Measurements from ENCODE around the gene FKBP6.
"Not testable (repeated sequence)": the region's sequence is repeated elsewhere in the genome, so short reads cannot be mapped to it uniquely, and the experiment has no call there.

The FKBP6 gene

GRCh38 chr7:73360590-73360989 lies 32.6 kb downstream of the FKBP6 start:
- peak; percentile 92 for TF ChIP-seq ZNF146 (tag by site-specific recombination; IDR thresholded peaks at IDR 0.05)
- POLR2A ChIA-PET: not testable (repeated sequence)
- CTCF ChIA-PET: interaction anchor here (0.5 to 0.7 kb wide), 2 partner anchors 16 to 19 kb away, joined by 3 read pairs; no protein-coding TSS in a partner anchor

GRCh38 chr7:73363225-73364005 lies 35.5 kb downstream of the FKBP6 start:
- TF ChIP-seq ZNF830 (tag by site-specific recombination; IDR thresholded peaks at IDR 0.05; ENCODE audit: low read depth) (no peak), ZNF202 (tag by site-specific recombination; IDR thresholded peaks at IDR 0.05; ENCODE audit: borderline replicate concordance) (no peak), ZNF561 (tag by site-specific recombination; IDR thresholded peaks at IDR 0.05; ENCODE audit: borderline replicate concordance) (no peak), MEIS1 (CRISPR knock-in tag; IDR thresholded peaks at IDR 0.05; ENCODE audit: borderline replicate concordance) (no peak), ZFHX2 (tag by site-specific recombination; conservative IDR thresholded peaks at IDR 0.05) (no peak), ZNF146 (tag by site-specific recombination; IDR thresholded peaks at IDR 0.05) (no peak), ZNF184 (tag by site-specific recombination; IDR thresholded peaks at IDR 0.05) (no peak), AEBP2 (tag by site-specific recombination; IDR thresholded peaks at IDR 0.05; ENCODE audit: borderline replicate concordance) (no peak), SALL2 (tag by site-specific recombination; IDR thresholded peaks at IDR 0.05; ENCODE audit: borderline replicate concordance) (no peak), ZNF670 (tag by site-specific recombination; IDR thresholded peaks at IDR 0.05; ENCODE audit: low read depth) (no peak), ZNF785 (tag by site-specific recombination; IDR thresholded peaks at IDR 0.05) (no peak), ZBTB20 (tag by site-specific recombination; IDR thresholded peaks at IDR 0.05) (no peak), ZNF692 (tag by site-specific recombination; IDR thresholded peaks at IDR 0.05) (no peak), ZNF629 (tag by site-specific recombination; IDR thresholded peaks at IDR 0.05) (no peak), PRDM2 (tag by site-specific recombination; IDR thresholded peaks at IDR 0.05; ENCODE audit: borderline replicate concordance) (no peak), ZNF274 (IDR thresholded peaks at IDR 0.05; ENCODE audit: low read length) (no peak), ZNF274 (tag by site-specific recombination; IDR thresholded peaks at IDR 0.05; ENCODE audit: borderline replicate concordance) (no peak), ZNF704 (tag by site-specific recombination; IDR thresholded peaks at IDR 0.05) (no peak), ZNF624 (tag by site-specific recombination; IDR thresholded peaks at IDR 0.05) (no peak), PATZ1 (tag by site-specific recombination; IDR thresholded peaks at IDR 0.05) (no peak)
- Histone ChIP-seq H3K4me3 (ENCODE audit: low read depth, low read length) (no peak overlapping the region), H3K27ac (ENCODE audit: extremely low read depth, low read depth, low read length) (no peak overlapping the region), H3K36me3 (ENCODE audit: control insufficient read depth in 2 of 2, insufficient read depth in 1 of 2, low read length in 2 of 2) (no peaks in the 10 kb centered on the region), H3K9me3 (ENCODE audit: control insufficient read depth, insufficient read depth, low read depth, low read length) (no peaks in the 10 kb centered on the region), H3K4me1 (ENCODE audit: control insufficient read depth, insufficient read depth, low read length) (peaks cover 2% of the 10 kb centered on the region; the same call in 1 of the 2 replicates)
- POLR2A ChIA-PET: interaction anchor here (0.6 kb wide), 1 partner anchor 1717 kb away, joined by 4 read pairs; no protein-coding TSS in a partner anchor
- CTCF ChIA-PET: no interaction called here

More at GRCh38 chr7:73360590-73360989, 32.6 kb downstream of the FKBP6 start:
- H3K9me3 ChIP-seq (ENCODE audit: control insufficient read depth, insufficient read depth, low read depth, low read length); H3K4me3 ChIP-seq (ENCODE audit: low read depth, low read length); H3K27ac ChIP-seq (ENCODE audit: extremely low read depth, low read depth, low read length); H3K4me1 ChIP-seq (ENCODE audit: control insufficient read depth, insufficient read depth, low read length); H3K36me3 ChIP-seq (ENCODE audit: control insufficient read depth in 2 of 2, insufficient read depth in 1 of 2, low read length in 2 of 2): not testable (repeated sequence)

Data from HEK293 (cell line).